ENCODE results near the gene DUSP7. TPM values are rescaled to one million over a fixed set of nuclear protein-coding genes. Genes with fewer than 3 reads are reported as not detected.
A peak's percentile ranks its signal among the peaks of the same experiment; 100 is the strongest.

DUSP7 gene
- polyA plus RNA-seq, 1 of the 3 experiments (the other 2 are of a cell fraction): 25.8 TPM

DNA sequence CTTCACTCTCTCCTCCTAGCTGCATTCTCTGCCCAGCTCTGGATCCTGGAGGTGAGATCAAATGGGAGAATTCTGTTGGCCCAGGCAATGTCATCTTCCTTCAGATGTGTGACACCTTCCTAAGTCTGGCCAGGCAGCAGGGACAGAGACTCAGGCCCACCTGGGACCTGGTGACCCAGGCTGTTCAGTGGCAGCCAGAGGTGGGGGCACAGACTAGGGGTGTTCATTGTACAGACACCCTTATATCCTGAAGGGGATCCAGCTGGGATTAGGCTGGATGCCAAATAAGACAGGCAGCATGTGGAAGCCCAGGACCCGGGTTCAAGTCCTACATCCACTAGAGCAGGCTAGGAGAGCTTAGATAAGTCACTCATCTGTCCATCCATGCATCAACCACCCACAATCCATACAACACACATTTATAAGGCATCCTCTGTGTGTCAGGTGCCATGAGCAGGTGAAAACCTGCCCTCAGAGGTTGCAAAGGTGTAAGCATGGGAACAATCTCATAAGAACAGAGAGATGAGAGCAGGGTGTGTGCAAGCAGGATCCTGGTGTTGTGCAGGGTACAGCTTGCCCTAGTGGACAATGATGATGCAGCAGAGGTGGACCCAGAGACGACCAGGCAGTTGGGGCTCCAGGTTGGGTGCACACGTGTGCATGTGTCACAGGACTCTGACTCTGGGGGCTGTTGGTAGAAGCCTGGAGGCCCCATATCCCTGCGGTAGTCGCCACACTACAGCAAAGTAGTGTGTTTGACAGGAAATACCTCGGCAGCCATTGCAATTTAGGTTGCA is 42.4 kb downstream of the DUSP7 start:
- Histone ChIP-seq H3F3A (replicated peaks; ENCODE audit: insufficient read depth) (no peaks in the 10 kb centered on the region), H3K36me3 (replicated peaks in 1 of 2; ENCODE audit: control insufficient read depth in 1 of 2, insufficient read depth in 2 of 2, low read length in 1 of 2) (no peaks in the 10 kb centered on the region), H3K4me2 (no peak overlapping the region), H3K9ac (no peak overlapping the region), H4K20me1 (ENCODE audit: insufficient read depth) (no peaks in the 10 kb centered on the region), H3K9me2 (no peaks in the 10 kb centered on the region), H3K27me3 (ENCODE audit: insufficient read depth) (no peaks in the 10 kb centered on the region), H3K79me2 (ENCODE audit: insufficient read depth) (no peaks in the 10 kb centered on the region), H3K27ac (ENCODE audit: low read depth in 2 of 2, low read length in 1 of 2) (peak overlapping the region in 1 of 2 experiments; percentile 98; a peak in 2 of 4 replicates), H3K4me1 (ENCODE audit: control insufficient read depth in 1 of 2, insufficient read depth in 2 of 2, low read depth in 1 of 2, low read length in 1 of 2) (peaks cover 0 to 51% of the 10 kb centered on the region in 2 experiments; a peak in 1 of 4 replicates), H2AFZ (ENCODE audit: low read depth) (no peak overlapping the region), H3K9me3 (no peaks in the 10 kb centered on the region), H3K4me3 (ENCODE audit: low read depth in 2 of 2, low read length in 1 of 2) (no peak overlapping the region)
- DNase-seq: no peak
- POLR2A ChIA-PET: interaction anchor here (1.5 to 2.7 kb wide), 4 partner anchors 15 to 28 kb away, joined by 5 to 23 read pairs (median 8); partner anchors contain the start of gene RPL29
- CTCF ChIA-PET: interaction anchor here (1.1 to 24.7 kb wide), 6 partner anchors 9 to 57 kb away, joined by 3 to 983 read pairs (median 4); partner anchors contain the start of gene DUSP7
- 80% methylated on average over 5 of the region's 6 CpGs for WGBS (ENCODE audit: low lambda C conversion rate)
- TF ChIP-seq, protein P1, sequence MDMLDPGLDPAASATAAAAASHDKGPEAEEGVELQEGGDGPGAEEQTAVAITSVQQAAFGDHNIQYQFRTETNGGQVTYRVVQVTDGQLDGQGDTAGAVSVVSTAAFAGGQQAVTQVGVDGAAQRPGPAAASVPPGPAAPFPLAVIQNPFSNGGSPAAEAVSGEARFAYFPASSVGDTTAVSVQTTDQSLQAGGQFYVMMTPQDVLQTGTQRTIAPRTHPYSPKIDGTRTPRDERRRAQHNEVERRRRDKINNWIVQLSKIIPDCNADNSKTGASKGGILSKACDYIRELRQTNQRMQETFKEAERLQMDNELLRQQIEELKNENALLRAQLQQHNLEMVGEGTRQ (IDR thresholded peaks at IDR 0.05; ENCODE audit: borderline replicate concordance, low read depth, low read length): no peak
- TF ChIP-seq ELF1 (IDR thresholded peaks at IDR 0.05) (no peak), NFIC (IDR thresholded peaks at IDR 0.05; ENCODE audit: borderline replicate concordance) (no peak)

DNA sequence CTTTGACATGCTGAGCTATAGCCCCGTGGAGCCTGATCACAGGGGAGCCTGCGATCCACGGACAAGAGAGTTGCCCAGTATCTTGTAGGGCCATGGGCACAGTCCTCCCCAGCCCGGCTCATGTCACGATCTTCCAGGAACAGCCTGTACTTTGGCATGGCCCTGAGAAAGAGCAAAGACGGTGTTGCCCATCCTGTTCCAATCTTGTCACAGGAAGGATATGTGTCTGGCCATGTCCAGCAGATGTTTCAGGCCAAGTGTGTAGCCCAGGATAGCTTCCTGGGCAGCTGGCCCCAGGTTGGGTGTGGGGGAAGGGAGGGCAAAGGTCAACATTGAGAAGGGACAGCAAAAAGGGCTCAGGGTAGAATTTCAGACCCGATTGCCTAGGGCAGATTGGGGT is 43.7 kb downstream of the DUSP7 start:
- Histone ChIP-seq H3K9me3 (no peaks in the 10 kb centered on the region), H3K9me2 (no peaks in the 10 kb centered on the region), H3K4me2 (no peak overlapping the region), H3K4me1 (ENCODE audit: control insufficient read depth in 1 of 2, insufficient read depth in 2 of 2, low read depth in 1 of 2, low read length in 1 of 2) (peaks cover 0 to 52% of the 10 kb centered on the region in 2 experiments; a peak in 1 of 4 replicates), H3K27me3 (ENCODE audit: insufficient read depth) (no peaks in the 10 kb centered on the region), H2AFZ (ENCODE audit: low read depth) (no peak overlapping the region), H3K79me2 (ENCODE audit: insufficient read depth) (no peaks in the 10 kb centered on the region), H3K36me3 (replicated peaks in 1 of 2; ENCODE audit: control insufficient read depth in 1 of 2, insufficient read depth in 2 of 2, low read length in 1 of 2) (no peaks in the 10 kb centered on the region), H3K4me3 (ENCODE audit: low read depth in 2 of 2, low read length in 1 of 2) (no peak overlapping the region), H3F3A (replicated peaks; ENCODE audit: insufficient read depth) (no peaks in the 10 kb centered on the region), H3K27ac (ENCODE audit: low read depth in 2 of 2, low read length in 1 of 2) (peak overlapping the region in 1 of 2 experiments; percentile 98; a peak in 1 of 4 replicates), H3K9ac (no peak overlapping the region), H4K20me1 (ENCODE audit: insufficient read depth) (no peaks in the 10 kb centered on the region)
- DNase-seq: no peak
- WGBS (ENCODE audit: low lambda C conversion rate): 92% methylated on average over 6 of the region's 7 CpGs
- CTCF ChIA-PET: interaction anchor here (1.1 to 24.7 kb wide), 5 partner anchors 8 to 110 kb away, joined by 3 to 983 read pairs (median 12); partner anchors contain the start of genes ABHD14A, ABHD14B and DUSP7
- POLR2A ChIA-PET: interaction anchor here (1.1 to 1.6 kb wide), 3 partner anchors 8 to 18 kb away, joined by 3 to 8 read pairs (median 4); no protein-coding TSS in a partner anchor
- TF ChIP-seq, protein P2, sequence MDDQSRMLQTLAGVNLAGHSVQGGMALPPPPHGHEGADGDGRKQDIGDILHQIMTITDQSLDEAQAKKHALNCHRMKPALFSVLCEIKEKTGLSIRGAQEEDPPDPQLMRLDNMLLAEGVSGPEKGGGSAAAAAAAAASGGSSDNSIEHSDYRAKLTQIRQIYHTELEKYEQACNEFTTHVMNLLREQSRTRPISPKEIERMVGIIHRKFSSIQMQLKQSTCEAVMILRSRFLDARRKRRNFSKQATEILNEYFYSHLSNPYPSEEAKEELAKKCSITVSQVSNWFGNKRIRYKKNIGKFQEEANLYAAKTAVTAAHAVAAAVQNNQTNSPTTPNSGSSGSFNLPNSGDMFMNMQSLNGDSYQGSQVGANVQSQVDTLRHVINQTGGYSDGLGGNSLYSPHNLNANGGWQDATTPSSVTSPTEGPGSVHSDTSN (IDR thresholded peaks at IDR 0.05): no peak
- TF ChIP-seq MXI1 (IDR thresholded peaks at IDR 0.05; ENCODE audit: low read depth, low read length): no peak
- TF ChIP-seq SIN3A (IDR thresholded peaks at IDR 0.05; ENCODE audit: borderline replicate concordance, low read depth, low read length): no peak
- no peak for TF ChIP-seq RFX5 (IDR thresholded peaks at IDR 0.05; ENCODE audit: low read length)
- TF ChIP-seq FOXM1 (IDR thresholded peaks at IDR 0.05; ENCODE audit: low read depth): no peak
- TF ChIP-seq, protein P3, sequence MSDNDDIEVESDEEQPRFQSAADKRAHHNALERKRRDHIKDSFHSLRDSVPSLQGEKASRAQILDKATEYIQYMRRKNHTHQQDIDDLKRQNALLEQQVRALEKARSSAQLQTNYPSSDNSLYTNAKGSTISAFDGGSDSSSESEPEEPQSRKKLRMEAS (IDR thresholded peaks at IDR 0.05; ENCODE audit: low read depth): no peak
- TF ChIP-seq YY1 (IDR thresholded peaks at IDR 0.05; ENCODE audit: low read depth): no peak
- TF ChIP-seq GABPA (IDR thresholded peaks at IDR 0.05; ENCODE audit: low read depth): no peak
- no peak for TF ChIP-seq TEAD4 (IDR thresholded peaks at IDR 0.05; ENCODE audit: borderline replicate concordance, insufficient read depth)
- no peak for TF ChIP-seq TAF1 (IDR thresholded peaks at IDR 0.05; ENCODE audit: borderline replicate concordance, low read depth, low read length)
- no peak for TF ChIP-seq CHD2 (IDR thresholded peaks at IDR 0.05; ENCODE audit: low read length, partially characterized antibody)
- TF ChIP-seq, protein P4, sequence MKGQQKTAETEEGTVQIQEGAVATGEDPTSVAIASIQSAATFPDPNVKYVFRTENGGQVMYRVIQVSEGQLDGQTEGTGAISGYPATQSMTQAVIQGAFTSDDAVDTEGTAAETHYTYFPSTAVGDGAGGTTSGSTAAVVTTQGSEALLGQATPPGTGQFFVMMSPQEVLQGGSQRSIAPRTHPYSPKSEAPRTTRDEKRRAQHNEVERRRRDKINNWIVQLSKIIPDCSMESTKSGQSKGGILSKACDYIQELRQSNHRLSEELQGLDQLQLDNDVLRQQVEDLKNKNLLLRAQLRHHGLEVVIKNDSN (IDR thresholded peaks at IDR 0.05; ENCODE audit: borderline replicate concordance, low read depth): no peak
- TF ChIP-seq, protein P5, sequence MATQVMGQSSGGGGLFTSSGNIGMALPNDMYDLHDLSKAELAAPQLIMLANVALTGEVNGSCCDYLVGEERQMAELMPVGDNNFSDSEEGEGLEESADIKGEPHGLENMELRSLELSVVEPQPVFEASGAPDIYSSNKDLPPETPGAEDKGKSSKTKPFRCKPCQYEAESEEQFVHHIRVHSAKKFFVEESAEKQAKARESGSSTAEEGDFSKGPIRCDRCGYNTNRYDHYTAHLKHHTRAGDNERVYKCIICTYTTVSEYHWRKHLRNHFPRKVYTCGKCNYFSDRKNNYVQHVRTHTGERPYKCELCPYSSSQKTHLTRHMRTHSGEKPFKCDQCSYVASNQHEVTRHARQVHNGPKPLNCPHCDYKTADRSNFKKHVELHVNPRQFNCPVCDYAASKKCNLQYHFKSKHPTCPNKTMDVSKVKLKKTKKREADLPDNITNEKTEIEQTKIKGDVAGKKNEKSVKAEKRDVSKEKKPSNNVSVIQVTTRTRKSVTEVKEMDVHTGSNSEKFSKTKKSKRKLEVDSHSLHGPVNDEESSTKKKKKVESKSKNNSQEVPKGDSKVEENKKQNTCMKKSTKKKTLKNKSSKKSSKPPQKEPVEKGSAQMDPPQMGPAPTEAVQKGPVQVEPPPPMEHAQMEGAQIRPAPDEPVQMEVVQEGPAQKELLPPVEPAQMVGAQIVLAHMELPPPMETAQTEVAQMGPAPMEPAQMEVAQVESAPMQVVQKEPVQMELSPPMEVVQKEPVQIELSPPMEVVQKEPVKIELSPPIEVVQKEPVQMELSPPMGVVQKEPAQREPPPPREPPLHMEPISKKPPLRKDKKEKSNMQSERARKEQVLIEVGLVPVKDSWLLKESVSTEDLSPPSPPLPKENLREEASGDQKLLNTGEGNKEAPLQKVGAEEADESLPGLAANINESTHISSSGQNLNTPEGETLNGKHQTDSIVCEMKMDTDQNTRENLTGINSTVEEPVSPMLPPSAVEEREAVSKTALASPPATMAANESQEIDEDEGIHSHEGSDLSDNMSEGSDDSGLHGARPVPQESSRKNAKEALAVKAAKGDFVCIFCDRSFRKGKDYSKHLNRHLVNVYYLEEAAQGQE (IDR thresholded peaks at IDR 0.05; ENCODE audit: low read depth, low read length): no peak
- TF ChIP-seq, protein P6, sequence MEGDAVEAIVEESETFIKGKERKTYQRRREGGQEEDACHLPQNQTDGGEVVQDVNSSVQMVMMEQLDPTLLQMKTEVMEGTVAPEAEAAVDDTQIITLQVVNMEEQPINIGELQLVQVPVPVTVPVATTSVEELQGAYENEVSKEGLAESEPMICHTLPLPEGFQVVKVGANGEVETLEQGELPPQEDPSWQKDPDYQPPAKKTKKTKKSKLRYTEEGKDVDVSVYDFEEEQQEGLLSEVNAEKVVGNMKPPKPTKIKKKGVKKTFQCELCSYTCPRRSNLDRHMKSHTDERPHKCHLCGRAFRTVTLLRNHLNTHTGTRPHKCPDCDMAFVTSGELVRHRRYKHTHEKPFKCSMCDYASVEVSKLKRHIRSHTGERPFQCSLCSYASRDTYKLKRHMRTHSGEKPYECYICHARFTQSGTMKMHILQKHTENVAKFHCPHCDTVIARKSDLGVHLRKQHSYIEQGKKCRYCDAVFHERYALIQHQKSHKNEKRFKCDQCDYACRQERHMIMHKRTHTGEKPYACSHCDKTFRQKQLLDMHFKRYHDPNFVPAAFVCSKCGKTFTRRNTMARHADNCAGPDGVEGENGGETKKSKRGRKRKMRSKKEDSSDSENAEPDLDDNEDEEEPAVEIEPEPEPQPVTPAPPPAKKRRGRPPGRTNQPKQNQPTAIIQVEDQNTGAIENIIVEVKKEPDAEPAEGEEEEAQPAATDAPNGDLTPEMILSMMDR (IDR thresholded peaks at IDR 0.05): no peak
- no peak for TF ChIP-seq JUND (IDR thresholded peaks at IDR 0.05)
